GM12874 (cell line): ENCODE data around the gene SORCS2.

Source experiments
- CTCF ChIP-seq: IDR thresholded peaks from 2 replicates; pipeline ENCODE4 v1.5.1; 2011; ENCODE audit warnings: low read depth, mild to moderate bottlenecking, control low read depth, low read length, moderate library complexity; ENCODE audit not compliant: insufficient read depth

Gene SORCS2

GRCh38 chr4:7675612-7676320 is 483.4 kb downstream of the SORCS2 start:
- TF ChIP-seq CTCF = no peak

GRCh38 chr4:7676398-7676922 is 484.1 kb downstream of the SORCS2 start:
- no peak for TF ChIP-seq CTCF

- TF ChIP-seq CTCF = no peak
Measured at GRCh38 chr4:7677086-7677485, 484.7 kb downstream of the SORCS2 start.

GRCh38 chr4:7677799-7678301 is 485.5 kb downstream of the SORCS2 start:
- no peak for TF ChIP-seq CTCF

- TF ChIP-seq CTCF = no peak
Measured at GRCh38 chr4:7678318-7678852, 486.0 kb downstream of the SORCS2 start.

GRCh38 chr4:7679406-7680040 is 487.2 kb downstream of the SORCS2 start:
- no peak for TF ChIP-seq CTCF

- TF ChIP-seq CTCF = no peak
Measured at GRCh38 chr4:7680106-7680505, 487.8 kb downstream of the SORCS2 start.
